Spinal cord (tissue), 10 donors: Measurements from ENCODE around the gene TNFRSF6B. TPM values are rescaled to one million over a fixed set of nuclear protein-coding genes. Genes with fewer than 3 reads are reported as not detected.

Source experiments
- DNase-seq, 6 donors: peaks; one replicate each; pipeline versions ENCODE4 v3.0.0 to v3.0.0-alpha.2; 2013 to 2015; ENCODE audit warnings: low spot score in 6 of 6, low read depth in 4 of 6
- H3K27ac ChIP-seq: one replicate; pipeline ENCODE4 v1.5.1; 2013; ENCODE audit warnings: low read depth, low read length, control low read depth
- H3K27me3 ChIP-seq: one replicate; pipeline ENCODE4 v1.6.1; 2013; ENCODE audit warnings: low read length; ENCODE audit not compliant: control insufficient read depth, insufficient read depth
- H3K36me3 ChIP-seq: one replicate; pipeline ENCODE4 v1.6.1; 2013; ENCODE audit warnings: low read length; ENCODE audit not compliant: control insufficient read depth, insufficient read depth
- H3K4me1 ChIP-seq: one replicate; pipeline ENCODE4 v1.6.1; 2013; ENCODE audit warnings: low read length; ENCODE audit not compliant: control insufficient read depth, insufficient read depth
- H3K4me3 ChIP-seq: one replicate; pipeline ENCODE4 v1.5.1; 2013; ENCODE audit warnings: low read depth, low read length, control low read depth
- H3K9me3 ChIP-seq: one replicate; pipeline ENCODE4 v1.6.1; 2013; ENCODE audit warnings: low read length; ENCODE audit not compliant: control insufficient read depth, insufficient read depth
- WGBS: methylation state at CpG from one replicate; pipeline ENCODE4 v1.1.5; 2013; ENCODE audit warnings: missing lambda C conversion rate; ENCODE audit not compliant: insufficient coverage; 5-methylcytosine and 5-hydroxymethylcytosine counted together
- polyA plus RNA-seq, 2 donors: library from polyadenylated mRNA; unstranded; fragments of 120-200 nt; gene quantifications; one replicate each; pipeline ENCODE4 v1.2.1, GENCODE V29; 2013; ENCODE audit not compliant: insufficient read length in 2 of 2
- total RNA-seq, 2 donors: library from RNA; depleted of rRNA in 1 of 2; stranded (reverse); fragments of 120-200 nt in 1 of 2; fragments of >200 nt in 1 of 2; gene quantifications; one replicate each; pipeline versions ENCODE4 v1.2.3 to v1.2.4, GENCODE V29; 2013 to 2014
- donor health status: healthy.

The TNFRSF6B gene
- total and polyA plus RNA-seq, 4 donors, result 1.1 to 5.2 (median 3.0) TPM

GRCh38 chr20:63706852-63707557 lies 10.6 kb downstream of the TNFRSF6B start:
- 5% methylated on average over 56 of the region's 56 CpGs for WGBS
- H3K4me3 ChIP-seq, result peak overlapping the region; percentile 56
- peaks cover 28% of the 10 kb centered on the region for H3K4me1 ChIP-seq
- no peaks in the 10 kb centered on the region for H3K9me3 ChIP-seq
- peak in 1 of 6 donors; percentile 6 for DNase-seq
- no peak overlapping the region for H3K27ac ChIP-seq
- H3K27me3 ChIP-seq, result no peaks in the 10 kb centered on the region
- H3K36me3 ChIP-seq, result peaks cover 75% of the 10 kb centered on the region

- H3K4me3 ChIP-seq, result peak within 1 kb of the TSS; percentile 64
- H3K27ac ChIP-seq, result no peak within 1 kb of the TSS
- peaks cover 28% of the 10 kb centered on the region for H3K4me1 ChIP-seq
- WGBS, result under 1% methylated on average over 98 of the region's 98 CpGs
- H3K9me3 ChIP-seq, result no peaks in the 10 kb centered on the region
- peak; percentile 67 to 97 (median 82) for DNase-seq
- no peaks in the 10 kb centered on the region for H3K27me3 ChIP-seq
- H3K36me3 ChIP-seq, result peaks cover 70% of the 10 kb centered on the region
Measured at GRCh38 chr20:63707558-63708300, 11.3 kb downstream of the TNFRSF6B start, which contains the start of the genes ARFRP1 and ZGPAT. Gene ARFRP1, minus strand, starts transcription at chr20:63707976. Its CDS starts 885 bp downstream, at chr20:63707091. Gene ZGPAT, plus strand, starts transcription at chr20:63708039. Its CDS starts 542 bp downstream, at chr20:63708581.

- Histone ChIP-seq H3K27ac (no peak overlapping the region), H3K36me3 (peaks cover 67% of the 10 kb centered on the region)
- DNase-seq, result no peak
Measured at GRCh38 chr20:63708301-63709148, 12.1 kb downstream of the TNFRSF6B start.

GRCh38 chr20:63709149-63709527 lies 12.7 kb downstream of the TNFRSF6B start:
- Histone ChIP-seq H3K36me3 (peaks cover 65% of the 10 kb centered on the region), H3K4me3 (no peak overlapping the region), H3K27ac (no peak overlapping the region), H3K4me1 (peaks cover 28% of the 10 kb centered on the region), H3K27me3 (no peaks in the 10 kb centered on the region), H3K9me3 (no peaks in the 10 kb centered on the region)
- DNase-seq, result no peak
- 95% methylated on average over 16 of the region's 17 CpGs for WGBS

More at GRCh38 chr20:63708301-63709148, 12.1 kb downstream of the TNFRSF6B start:
- H3K27me3 ChIP-seq, result no peaks in the 10 kb centered on the region
- peaks cover 28% of the 10 kb centered on the region for H3K4me1 ChIP-seq
- H3K4me3 ChIP-seq, result peak overlapping the region; percentile 64
- H3K9me3 ChIP-seq, result no peaks in the 10 kb centered on the region
- WGBS, result 19% methylated on average over 64 of the region's 67 CpGs

- Histone ChIP-seq H3K9me3 (peaks cover 5% of the 10 kb centered on the region), H3K27ac (no peak overlapping the region), H3K4me1 (peaks cover 25% of the 10 kb centered on the region), H3K36me3 (peaks cover 61% of the 10 kb centered on the region), H3K4me3 (no peak overlapping the region), H3K27me3 (no peaks in the 10 kb centered on the region)
- DNase-seq, result no peak
- 85% methylated on average over 10 of the region's 12 CpGs for WGBS
Measured at GRCh38 chr20:63711085-63711645, 14.7 kb downstream of the TNFRSF6B start.

- H3K4me1 ChIP-seq, result peaks cover 15% of the 10 kb centered on the region
- no peak overlapping the region for H3K27ac ChIP-seq
- no peak for DNase-seq
- no peak overlapping the region for H3K4me3 ChIP-seq
- 100% methylated on average over 1 of the region's 1 CpG for WGBS
- peaks cover 5% of the 10 kb centered on the region for H3K9me3 ChIP-seq
- H3K36me3 ChIP-seq, result peaks cover 62% of the 10 kb centered on the region
- no peaks in the 10 kb centered on the region for H3K27me3 ChIP-seq
Measured at GRCh38 chr20:63712191-63712590, 15.7 kb downstream of the TNFRSF6B start.

GRCh38 chr20:63714858-63715257 lies 18.4 kb downstream of the TNFRSF6B start:
- peaks cover 9% of the 10 kb centered on the region for H3K9me3 ChIP-seq
- H3K27ac ChIP-seq, result no peak overlapping the region
- no CpG with 5 or more reads among the region's 5 CpGs for WGBS
- H3K4me3 ChIP-seq, result no peak overlapping the region
- no peaks in the 10 kb centered on the region for H3K4me1 ChIP-seq
- no peaks in the 10 kb centered on the region for H3K27me3 ChIP-seq
- H3K36me3 ChIP-seq, result peaks cover 68% of the 10 kb centered on the region
- DNase-seq, result no peak

GRCh38 chr20:63718996-63719395 lies 22.5 kb downstream of the TNFRSF6B start:
- peaks cover 9% of the 10 kb centered on the region for H3K9me3 ChIP-seq
- no peaks in the 10 kb centered on the region for H3K4me1 ChIP-seq
- no peak overlapping the region for H3K4me3 ChIP-seq
- no peak for DNase-seq
- H3K27ac ChIP-seq, result no peak overlapping the region
- H3K27me3 ChIP-seq, result no peaks in the 10 kb centered on the region
- peaks cover 64% of the 10 kb centered on the region for H3K36me3 ChIP-seq
- WGBS, result 100% methylated on average over 1 of the region's 2 CpGs
